Measurements from ENCODE around the gene CER1. TPM values are rescaled to one million over a fixed set of nuclear protein-coding genes. Genes with fewer than 3 reads are reported as not detected.

CER1 gene
- total RNA-seq, 1 donor from 2014 or later = 5.2 TPM

DNA sequence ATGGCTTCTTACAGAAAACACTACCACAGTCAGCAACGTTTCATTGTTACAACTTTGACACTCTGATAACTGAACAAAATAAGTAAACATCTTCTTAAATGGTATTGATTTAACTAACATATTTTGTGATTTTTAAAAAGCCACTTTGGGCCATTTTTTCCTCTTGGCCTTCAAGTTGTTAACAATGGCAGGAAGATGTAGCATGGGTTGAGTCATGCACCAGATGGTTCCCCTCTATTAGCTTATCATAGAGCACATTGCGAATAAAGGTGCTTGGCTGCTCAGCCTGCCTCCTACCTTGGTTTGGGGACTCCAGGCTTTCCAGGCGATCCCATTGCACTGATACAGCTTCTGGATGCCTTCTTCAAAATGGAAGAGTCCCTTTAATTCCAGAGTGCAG lies 24.1 kb upstream of the CER1 start:
- Mint-ChIP-seq H3K4me3 (ENCODE audit: unreplicated experiment) (no peak overlapping the region), H3K4me1 (ENCODE audit: unreplicated experiment) (peaks cover 53% of the 10 kb centered on the region), H3K27me3 (ENCODE audit: unreplicated experiment) (peaks cover 1% of the 10 kb centered on the region), H3K36me3 (ENCODE audit: low read depth, unreplicated experiment) (no peaks in the 10 kb centered on the region), H3K9me3 (ENCODE audit: unreplicated experiment) (no peaks in the 10 kb centered on the region), H3K27ac (ENCODE audit: unreplicated experiment) (peak overlapping the region; percentile 91)
- TF ChIP-seq, protein P1, sequence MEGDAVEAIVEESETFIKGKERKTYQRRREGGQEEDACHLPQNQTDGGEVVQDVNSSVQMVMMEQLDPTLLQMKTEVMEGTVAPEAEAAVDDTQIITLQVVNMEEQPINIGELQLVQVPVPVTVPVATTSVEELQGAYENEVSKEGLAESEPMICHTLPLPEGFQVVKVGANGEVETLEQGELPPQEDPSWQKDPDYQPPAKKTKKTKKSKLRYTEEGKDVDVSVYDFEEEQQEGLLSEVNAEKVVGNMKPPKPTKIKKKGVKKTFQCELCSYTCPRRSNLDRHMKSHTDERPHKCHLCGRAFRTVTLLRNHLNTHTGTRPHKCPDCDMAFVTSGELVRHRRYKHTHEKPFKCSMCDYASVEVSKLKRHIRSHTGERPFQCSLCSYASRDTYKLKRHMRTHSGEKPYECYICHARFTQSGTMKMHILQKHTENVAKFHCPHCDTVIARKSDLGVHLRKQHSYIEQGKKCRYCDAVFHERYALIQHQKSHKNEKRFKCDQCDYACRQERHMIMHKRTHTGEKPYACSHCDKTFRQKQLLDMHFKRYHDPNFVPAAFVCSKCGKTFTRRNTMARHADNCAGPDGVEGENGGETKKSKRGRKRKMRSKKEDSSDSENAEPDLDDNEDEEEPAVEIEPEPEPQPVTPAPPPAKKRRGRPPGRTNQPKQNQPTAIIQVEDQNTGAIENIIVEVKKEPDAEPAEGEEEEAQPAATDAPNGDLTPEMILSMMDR (IDR thresholded peaks at IDR 0.05; ENCODE audit: unreplicated experiment) = no peak
- DNase-seq (ENCODE audit: low spot score) = no peak

DNA sequence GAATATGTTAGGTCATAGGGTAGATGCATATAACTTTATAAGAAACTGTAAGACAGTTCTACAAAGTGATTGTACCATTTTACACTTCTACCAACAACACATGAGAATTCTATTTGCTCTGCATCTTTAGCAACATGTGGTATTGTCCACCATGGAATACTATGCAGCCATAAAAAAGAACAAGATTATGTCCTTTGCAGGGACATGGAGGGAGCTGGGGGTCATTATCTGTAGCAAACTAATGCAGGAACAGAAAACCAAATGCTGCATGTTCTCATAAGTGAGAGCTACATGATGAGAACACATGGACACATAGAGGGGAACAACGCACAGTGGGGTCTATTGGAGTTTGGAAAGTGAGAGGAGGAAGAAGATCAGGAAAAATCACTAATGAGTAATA lies 22.2 kb upstream of the CER1 start:
- Mint-ChIP-seq H3K4me3 (ENCODE audit: unreplicated experiment) (no peak overlapping the region), H3K9me3 (ENCODE audit: unreplicated experiment) (no peaks in the 10 kb centered on the region), H3K4me1 (ENCODE audit: unreplicated experiment) (peaks cover 44% of the 10 kb centered on the region), H3K27ac (ENCODE audit: unreplicated experiment) (no peak overlapping the region), H3K27me3 (ENCODE audit: unreplicated experiment) (peaks cover 1% of the 10 kb centered on the region), H3K36me3 (ENCODE audit: low read depth, unreplicated experiment) (no peaks in the 10 kb centered on the region)
- TF ChIP-seq, protein P1 (IDR thresholded peaks at IDR 0.05; ENCODE audit: unreplicated experiment) = no peak
- DNase-seq (ENCODE audit: low spot score) = no peak

- Mint-ChIP-seq H3K4me3 (ENCODE audit: unreplicated experiment) (no peak overlapping the region), H3K9me3 (ENCODE audit: unreplicated experiment) (no peaks in the 10 kb centered on the region), H3K27ac (ENCODE audit: unreplicated experiment) (no peak overlapping the region), H3K27me3 (ENCODE audit: unreplicated experiment) (no peaks in the 10 kb centered on the region), H3K36me3 (ENCODE audit: low read depth, unreplicated experiment) (no peaks in the 10 kb centered on the region), H3K4me1 (ENCODE audit: unreplicated experiment) (peaks cover 20% of the 10 kb centered on the region)
- DNase-seq (ENCODE audit: low spot score) = no peak
- TF ChIP-seq, protein P1 (IDR thresholded peaks at IDR 0.05; ENCODE audit: unreplicated experiment) = no peak
These were observed 18.8 kb upstream of the CER1 start for GRCh38 chr9:14741369-14741768.

DNA sequence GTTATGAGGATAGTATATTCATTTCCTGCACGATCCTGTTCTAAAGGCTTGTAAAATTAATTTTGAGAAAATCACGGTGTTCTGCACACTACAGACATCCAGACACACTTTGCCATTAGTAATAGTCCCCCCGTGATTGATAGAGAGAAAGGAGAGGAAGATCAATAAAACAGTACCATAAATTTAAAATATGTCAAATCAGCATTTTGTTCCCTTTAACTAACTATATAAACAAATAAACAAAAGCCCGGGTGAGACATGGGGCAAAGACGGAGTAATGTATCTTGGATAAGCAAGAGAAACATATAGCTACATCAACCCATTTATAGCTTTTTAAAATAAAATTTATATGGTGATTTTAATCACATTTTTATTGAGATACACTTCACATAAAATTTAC lies 10.6 kb upstream of the CER1 start:
- Mint-ChIP-seq H3K9me3 (ENCODE audit: unreplicated experiment) (no peaks in the 10 kb centered on the region), H3K4me1 (ENCODE audit: unreplicated experiment) (peaks cover 3% of the 10 kb centered on the region), H3K27ac (ENCODE audit: unreplicated experiment) (no peak overlapping the region), H3K36me3 (ENCODE audit: low read depth, unreplicated experiment) (no peaks in the 10 kb centered on the region), H3K4me3 (ENCODE audit: unreplicated experiment) (no peak overlapping the region), H3K27me3 (ENCODE audit: unreplicated experiment) (no peaks in the 10 kb centered on the region)
- DNase-seq (ENCODE audit: low spot score) = no peak
- TF ChIP-seq, protein P1 (IDR thresholded peaks at IDR 0.05; ENCODE audit: unreplicated experiment) = no peak

GRCh38 chr9:14731294-14731981 lies 8.9 kb upstream of the CER1 start:
- DNase-seq (ENCODE audit: low spot score) = no peak
- Mint-ChIP-seq H3K27ac (ENCODE audit: unreplicated experiment) (no peak overlapping the region), H3K4me1 (ENCODE audit: unreplicated experiment) (peaks cover 3% of the 10 kb centered on the region), H3K27me3 (ENCODE audit: unreplicated experiment) (no peaks in the 10 kb centered on the region), H3K9me3 (ENCODE audit: unreplicated experiment) (no peaks in the 10 kb centered on the region), H3K4me3 (ENCODE audit: unreplicated experiment) (no peak overlapping the region), H3K36me3 (ENCODE audit: low read depth, unreplicated experiment) (no peaks in the 10 kb centered on the region)
- TF ChIP-seq, protein P1 (IDR thresholded peaks at IDR 0.05; ENCODE audit: unreplicated experiment) = no peak
